Eye (tissue), 1 donor: Measurements from ENCODE around the gene TSNAX.
"Not testable (repeated sequence)": the region's sequence is repeated elsewhere in the genome, so short reads cannot be mapped to it uniquely, and the experiment has no call there.

ENCODE experiments used
- DNase-seq: peaks from one replicate; pipeline ENCODE4 v3.0.0-alpha.2; 2015

TSNAX gene

DNA sequence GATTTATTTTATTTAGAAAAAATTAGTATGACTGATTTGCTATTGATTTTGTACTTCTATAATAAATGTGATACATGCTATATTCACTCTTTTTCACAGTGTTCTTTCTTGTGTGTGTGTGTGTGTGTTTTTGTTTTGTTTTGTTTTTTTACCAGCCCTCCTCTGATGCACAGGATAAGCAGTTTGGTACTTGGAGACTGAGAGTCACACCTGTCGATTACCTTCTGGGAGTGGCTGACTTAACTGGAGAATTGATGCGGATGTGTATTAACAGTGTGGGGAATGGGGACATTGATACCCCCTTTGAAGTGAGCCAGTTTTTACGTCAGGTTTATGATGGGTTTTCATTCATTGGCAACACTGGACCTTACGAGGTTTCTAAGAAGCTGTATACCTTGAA lies 35.9 kb downstream of the TSNAX start:
- DNase-seq = no peak

DNA sequence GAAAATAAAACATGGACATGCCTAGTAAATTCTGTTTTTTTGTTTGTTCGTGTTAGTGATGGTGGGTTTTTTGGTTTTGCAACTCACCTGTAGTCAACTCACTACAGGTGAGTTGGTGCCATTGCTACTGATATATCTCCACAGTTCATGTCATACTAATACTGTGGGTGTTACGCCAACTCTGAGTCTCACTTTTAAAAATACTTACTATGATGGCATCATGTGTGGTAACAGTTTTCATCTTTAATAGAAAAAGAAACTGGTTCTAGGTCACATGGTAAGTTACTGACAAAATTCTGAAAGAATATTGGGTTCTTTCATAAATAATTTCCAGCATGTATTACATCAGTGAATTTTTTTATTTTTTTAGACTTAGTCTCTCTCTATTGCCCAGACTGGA lies 38.0 kb downstream of the TSNAX start:
- DNase-seq = no peak

DNA sequence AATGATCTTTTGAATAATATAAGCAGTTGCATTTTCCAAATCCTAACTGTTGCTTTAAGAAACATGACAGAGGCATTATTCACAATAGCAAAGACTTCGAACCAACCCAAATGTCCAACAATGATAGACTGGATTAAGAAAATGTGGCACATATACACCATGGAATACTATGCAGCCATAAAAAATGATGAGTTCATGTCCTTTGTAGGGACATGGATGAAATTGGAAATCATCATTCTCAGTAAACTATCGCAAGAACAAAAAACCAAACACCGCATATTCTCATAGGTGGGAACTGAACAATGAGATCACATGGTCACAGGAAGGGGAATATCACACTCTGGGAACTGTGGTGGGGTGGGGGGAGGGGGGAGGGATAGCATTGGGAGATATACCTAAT lies 41.8 kb downstream of the TSNAX start:
- not testable (repeated sequence) for DNase-seq

DNA sequence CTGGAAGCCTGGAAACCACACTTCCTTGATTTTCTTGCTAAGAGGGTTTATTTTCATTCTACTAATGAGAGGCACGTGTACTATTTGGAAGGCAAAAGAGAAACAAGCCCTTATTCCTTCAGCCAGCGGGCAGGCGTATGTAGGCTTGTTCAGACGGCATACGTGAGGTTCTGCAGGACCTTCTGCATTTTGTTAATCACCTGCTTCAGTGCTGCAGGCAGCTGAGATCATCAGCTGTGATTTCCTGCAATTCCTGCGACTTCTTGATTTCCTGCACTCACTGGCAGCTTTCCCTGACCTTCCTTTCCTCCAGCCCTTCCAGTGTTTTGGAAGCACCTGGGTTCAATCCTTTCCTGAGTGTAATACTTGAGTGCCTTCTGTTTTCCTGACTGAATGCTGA lies 43.4 kb downstream of the TSNAX start:
- DNase-seq = peak; percentile 29

DNA sequence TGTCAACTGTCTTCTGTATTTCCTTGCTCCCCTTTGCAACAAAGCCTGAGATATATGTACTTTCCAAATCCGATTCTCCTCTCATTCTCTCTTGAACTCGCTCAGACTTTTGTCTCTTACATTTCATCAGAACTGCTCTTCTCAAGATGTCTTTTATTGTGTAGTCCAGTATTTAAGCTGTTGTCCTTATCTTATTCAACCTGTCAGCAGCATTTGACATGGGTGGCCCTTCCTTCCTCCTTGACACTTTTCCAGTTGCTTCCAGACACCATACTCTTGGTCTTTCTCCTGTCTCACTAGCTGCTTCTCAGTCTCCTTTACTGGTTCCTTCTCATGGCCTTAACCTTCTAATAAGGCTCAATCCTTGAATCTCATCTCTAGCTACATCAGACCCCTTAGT lies 47.0 kb downstream of the TSNAX start:
- DNase-seq = no peak

DNA sequence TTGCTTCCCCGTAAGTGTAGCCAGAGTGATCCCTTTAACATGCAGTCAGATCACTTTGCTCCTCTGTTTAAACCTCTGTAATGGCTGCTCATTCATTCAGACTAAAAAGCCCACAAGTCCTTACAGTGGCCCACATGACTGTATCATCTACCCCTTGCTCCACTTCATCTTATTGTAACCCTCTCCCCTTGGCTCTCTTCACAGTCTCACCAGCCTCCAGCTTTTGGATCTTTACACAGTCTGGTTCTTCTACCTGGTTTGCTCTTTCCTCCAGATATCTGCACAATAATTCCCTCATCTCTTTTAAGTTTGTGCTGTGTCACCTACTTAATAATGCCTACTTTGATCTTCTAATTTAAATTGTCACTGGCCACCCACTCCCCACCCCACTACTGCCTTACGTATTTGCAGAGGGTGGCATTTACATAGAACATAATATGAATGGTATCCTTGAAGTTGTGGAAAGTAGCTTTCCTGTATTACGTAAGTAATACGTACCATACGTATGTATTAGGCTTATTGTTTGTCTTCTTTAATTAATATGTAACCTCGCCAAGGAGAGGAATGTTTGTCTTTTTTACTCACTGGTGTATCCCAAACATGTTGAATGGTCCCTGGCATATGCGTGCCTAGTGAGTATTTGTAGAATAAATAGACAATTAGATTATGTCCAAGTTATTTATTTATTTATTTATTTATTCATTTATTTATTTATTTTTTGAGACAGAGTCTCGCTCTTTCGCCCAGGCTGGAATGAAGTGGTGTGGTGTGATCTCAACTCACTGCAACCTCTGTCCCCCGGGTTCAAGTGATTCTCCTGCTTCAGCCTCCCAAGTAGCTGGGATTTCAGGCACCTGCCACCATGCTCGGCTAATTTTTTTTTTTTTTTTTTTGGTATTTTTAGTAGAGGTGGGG lies 48.6 kb downstream of the TSNAX start:
- no peak for DNase-seq

DNA sequence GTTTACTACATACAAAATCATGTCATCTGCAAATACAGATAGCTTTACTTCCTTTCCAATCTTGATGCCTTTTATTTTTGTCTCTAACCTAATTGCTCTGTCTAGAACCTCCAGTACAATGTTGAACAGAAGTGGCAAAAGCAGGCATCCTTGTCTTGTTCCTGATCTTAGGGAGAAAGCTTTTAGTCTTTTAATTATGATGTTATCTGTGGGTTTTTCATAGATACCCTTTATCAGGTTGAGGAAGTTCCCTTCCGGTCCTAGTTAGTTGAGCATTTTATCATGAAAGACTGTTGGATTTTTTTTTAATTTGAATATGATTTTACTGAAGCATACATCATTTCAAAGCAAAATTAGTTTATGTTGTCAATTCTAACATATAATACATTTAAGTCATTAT lies 52.4 kb downstream of the TSNAX start:
- DNase-seq = no peak

DNA sequence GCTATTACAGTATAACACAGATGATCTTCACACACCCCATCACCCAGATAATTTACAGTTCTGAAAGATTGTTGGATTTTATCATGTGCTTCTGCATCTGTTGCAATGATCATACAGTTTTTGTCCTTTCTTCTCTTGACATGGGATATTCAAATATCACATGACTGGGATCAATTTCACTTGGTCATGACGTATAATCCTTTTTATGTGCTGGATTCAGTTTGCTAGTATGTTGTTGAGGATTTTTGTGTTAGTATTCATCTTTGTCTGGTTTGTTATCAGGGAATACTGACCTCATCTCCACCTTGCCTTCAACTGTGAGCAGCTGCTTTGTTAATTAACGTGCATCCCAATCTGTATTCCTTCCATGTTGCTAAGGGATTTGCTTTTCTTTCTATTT lies 53.4 kb downstream of the TSNAX start:
- peak; percentile 13 for DNase-seq

DNA sequence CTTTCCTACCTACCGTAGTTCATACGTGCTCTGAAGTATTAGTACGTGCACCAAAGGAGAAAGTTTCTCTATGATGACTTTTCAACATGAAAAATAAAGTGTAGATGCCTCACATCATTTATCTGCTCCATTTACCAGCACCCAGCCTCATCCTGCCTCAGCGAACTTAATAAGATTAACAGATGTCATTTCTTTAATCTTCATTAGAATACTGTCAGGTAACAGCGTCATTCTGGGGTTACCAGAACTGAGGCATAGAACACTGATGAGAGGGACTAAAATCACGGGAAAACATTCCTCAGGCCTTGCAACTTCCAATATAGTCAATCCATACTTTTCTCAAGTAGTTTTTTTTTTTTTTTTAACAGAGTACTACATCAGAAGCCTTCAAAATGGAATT lies 54.9 kb downstream of the TSNAX start:
- no peak for DNase-seq

DNA sequence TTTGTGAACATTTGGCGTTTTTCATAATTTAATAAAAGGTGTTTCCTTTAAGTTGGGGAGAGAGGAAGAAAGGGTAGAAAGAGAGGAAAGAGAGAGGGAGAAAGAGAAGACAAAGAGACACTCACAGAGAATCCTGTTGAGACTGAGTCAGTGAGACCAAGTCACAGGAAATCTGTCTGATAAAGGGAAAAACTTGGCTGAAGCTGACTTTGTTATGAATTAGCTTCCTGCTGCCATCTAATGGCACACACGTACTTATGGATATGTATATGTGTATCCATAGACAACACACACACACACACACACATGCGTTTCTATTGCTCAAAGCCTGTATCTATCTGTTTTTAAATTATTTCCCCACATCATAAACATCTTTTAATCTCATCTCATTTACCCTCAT lies 55.6 kb downstream of the TSNAX start:
- DNase-seq = peak; percentile 31

DNA sequence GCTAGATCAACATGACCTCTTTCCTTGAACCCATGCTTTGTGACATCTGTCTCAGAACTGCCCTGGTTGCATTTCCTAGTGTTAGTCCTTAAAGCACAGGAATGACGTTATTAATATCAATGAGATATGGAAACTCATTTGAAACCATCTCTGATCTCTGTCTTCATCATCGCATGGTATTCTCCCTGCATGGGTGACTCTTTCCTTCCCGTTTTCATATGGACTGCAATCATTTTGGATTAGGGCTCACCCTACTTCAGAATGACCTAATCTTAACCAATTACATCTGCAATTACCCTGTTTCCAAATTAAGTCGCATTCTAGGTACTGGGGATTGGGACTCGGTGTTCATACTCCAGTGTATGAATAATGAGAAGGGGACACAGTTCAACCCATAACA lies 56.5 kb downstream of the TSNAX start:
- DNase-seq = no peak

DNA sequence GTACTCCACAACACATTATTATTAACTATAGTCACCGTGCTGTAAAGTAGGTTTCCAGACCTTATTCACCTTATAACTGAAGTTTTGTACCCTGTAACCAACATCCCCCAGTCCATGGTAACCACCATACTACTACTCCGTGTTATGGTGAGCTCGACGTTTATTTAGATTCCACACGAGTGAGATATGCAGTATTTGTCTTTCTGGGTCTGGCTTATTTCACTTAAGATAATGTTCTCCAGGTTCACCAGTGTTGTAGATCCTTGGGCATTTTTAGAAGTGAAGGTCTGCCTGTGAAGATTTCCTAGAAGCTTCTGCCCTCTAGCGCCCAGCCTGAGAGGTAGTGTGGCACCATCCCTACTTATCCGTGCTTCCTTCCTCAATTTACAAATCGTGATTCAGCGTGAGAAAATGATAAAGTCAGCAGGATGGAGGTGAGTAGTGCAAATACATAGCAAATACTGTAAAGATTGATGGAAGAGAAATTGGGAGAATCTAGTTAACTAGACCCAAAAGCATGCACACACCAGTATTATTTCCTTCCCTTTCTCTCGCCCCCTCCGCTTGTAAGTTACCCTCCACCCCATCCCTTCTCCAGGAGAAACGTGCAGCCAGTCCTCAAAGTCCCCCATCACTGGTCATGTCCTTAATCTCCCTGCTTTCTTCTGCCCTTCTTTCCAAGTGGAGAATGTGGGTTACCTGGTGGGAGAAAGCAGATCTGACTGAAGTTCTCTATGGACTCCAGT lies 62.2 kb downstream of the TSNAX start:
- DNase-seq = peak; percentile 71

DNA sequence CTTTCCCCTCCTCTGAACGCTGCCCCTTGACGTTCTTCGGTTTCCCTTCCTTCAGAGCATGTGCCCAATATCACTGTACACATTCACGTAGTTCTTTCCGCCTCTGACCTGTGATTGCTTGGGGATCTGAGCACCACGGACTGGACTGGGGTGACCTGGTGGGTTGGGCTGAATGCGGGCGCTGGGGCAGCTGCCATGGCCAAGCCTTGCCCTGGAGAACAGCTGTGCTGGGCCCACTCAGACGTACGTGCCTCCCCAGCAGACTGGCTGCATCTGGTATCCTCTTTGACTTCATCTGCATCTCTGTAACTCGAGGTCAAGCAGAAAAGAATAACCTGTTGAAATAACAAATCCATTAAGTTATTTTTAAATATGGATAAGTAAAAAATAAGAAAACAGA lies 63.0 kb downstream of the TSNAX start:
- no peak for DNase-seq

DNA sequence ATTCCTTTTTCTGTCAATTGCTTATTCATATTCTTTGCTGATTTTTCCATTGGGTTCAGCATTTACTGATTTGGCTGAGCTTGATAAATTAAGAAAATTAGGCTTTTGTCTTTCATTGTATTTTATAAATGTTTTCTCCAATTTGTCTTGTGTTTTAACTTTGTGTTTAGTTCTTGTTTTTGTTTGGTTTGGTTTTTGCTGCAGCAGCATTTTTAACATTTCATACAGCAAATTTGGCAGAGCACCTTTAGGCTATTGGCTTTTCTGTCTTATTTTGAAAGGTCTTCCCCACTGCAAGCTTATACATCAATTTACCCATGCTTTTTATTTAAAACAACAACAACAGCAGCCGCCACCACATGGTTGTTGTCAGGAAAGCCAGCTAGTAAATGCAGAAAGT lies 64.3 kb downstream of the TSNAX start:
- DNase-seq = no peak

DNA sequence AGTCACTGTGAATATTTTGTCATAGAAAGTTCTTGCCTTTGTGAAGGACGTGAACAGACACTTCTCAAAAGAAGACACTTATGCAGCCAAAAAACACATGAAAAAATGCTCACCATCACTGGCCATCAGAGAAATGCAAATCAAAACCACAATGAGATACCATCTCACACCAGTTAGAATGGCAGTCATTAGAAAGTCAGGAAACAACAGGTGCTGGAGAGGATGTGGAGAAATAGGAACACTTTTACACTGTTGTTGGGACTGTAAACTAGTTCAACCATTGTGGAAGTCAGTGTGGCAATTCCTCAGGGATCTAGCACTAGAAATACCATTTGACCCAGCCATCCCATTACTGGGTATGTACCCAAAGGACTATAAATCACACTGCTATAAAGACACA lies 64.8 kb downstream of the TSNAX start:
- not testable (repeated sequence) for DNase-seq

DNA sequence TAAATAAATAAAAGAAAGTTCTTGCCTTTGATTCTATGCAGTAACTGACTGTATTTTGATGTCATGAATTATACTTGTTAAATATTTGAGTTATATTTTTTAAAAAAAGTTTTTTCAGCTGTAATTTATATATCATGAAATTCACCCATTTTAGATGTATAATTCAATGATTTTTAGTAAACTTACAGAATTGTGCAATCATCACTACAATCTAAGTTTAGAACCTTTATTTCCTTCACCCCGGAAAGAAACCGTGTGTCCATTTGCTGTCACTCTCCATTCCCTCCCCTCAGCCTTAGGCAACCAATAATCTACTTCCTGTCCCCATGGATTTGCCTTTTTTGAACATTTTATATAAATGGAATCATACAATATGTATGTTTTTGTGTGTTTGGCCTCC lies 65.7 kb downstream of the TSNAX start:
- DNase-seq = no peak

DNA sequence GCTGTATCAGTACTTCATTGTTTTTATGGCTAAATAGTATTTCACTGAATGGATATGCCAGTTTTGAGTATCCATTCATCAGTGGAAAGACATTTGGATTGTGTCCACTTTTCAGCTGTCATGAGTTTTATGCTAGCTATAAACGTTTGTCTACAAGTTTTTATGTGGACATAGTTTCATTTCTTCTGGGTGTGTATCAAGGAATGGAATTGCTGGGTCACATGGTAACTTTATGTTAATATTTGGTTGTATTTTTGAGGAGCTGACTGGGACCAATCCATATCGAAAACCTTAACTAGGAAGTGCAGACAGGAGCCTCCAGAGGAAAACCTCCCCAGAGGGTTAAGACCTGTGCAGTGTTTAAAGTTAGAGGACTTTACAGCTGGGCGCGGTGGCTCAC lies 66.3 kb downstream of the TSNAX start:
- DNase-seq = no peak

DNA sequence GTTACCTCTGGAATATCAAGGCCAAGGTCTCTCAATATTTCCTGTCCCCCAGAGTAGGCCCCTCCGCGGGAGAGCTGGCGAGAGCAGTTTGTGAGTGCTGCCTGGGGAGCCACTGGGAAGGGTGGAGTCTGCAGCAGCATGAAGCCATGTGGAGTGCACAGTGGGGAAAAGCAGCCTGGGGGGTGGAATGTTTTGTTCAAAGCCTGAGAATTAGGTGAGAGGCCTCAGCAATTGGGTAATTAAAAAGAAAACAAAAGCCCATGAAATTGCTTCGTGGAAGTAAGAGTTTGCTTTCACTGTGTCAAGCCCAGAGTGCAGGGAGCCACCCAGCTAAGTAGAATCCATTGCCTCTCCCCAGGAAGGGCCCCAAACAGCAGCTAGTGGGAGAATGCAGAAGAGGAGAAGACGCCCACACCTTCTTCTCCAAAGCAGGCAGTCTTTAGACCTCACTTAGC lies 67.9 kb downstream of the TSNAX start:
- peak; percentile 12 for DNase-seq

DNA sequence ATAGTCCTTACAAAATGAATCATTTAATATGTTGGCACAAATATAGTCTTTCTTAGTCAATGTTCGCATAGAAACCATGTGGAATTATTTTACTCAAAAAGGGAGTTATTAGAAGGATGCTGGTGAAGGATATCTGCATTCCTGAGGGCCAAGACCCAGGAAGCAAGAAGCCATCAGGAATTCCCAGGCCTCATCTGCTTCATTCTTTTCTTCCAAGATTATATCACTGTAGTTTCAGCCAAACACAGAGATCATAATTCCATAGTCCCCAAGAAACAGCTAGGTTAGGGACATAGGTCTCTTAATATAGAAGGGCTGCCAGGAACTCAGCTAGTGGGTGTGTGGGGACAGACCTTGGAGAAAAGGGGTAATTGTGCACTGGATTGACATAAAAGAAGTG lies 69.5 kb downstream of the TSNAX start:
- no peak for DNase-seq

DNA sequence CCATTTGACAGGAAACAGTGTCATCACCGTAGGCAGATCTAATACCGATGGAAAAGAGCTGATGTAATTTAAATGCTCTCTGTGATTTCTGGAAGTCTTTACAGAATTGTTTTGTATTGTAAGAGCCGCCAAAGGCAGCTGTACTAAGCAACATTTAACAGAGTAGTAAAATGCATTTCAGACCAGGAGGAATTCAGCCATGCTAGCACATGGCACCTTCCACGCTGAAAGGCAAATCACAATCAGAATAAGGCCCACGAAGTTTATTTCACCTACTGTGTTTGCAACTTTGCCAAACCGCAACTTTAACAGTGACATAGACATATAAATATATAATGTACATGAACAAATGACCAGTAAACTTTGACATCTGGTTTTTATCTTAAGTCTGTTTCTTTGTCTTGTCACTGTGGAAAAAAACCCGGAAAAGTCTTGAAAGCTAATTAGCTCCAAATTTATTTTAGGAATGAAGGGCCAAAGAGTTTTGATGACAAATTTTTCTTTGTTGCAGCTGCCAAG lies 72.0 kb downstream of the TSNAX start:
- peak; percentile 34 for DNase-seq

DNA sequence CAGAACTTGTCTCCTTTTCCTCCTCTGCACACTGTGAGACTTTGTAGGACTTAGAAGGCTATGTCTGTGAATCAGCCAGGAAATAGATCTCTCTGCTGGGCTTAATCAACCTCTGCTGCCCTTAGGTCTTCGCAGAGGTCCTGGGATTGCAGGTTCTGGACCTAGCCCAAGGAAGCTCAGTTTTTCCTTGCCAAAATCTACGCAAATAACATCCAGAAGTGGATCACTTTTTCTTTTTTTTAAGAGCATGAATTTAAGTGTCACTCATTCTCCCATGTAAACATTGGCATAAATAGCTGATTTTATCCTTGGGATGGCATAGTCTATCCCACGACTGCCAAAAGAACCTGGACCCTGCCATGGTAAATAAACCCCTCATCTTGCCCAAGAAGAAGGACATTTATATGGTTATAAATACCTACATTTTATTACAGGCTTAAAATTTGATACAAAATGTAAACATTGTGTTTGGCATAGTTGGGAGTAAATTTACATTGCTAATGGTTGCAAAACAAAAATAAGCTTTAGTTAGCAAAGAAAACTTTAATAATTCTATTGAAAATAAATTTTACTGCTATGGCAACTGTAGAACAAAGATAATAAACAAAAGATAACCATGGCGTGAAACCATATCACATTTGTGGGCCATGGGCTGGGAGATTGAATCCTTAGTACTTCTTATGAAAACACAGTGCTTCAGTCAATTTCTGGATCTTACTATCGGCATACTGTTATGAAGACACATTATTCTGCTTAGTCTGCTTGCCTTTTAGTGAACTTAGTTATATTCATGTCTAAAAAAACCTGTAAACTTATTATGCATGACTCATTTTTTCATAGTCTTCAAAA lies 73.6 kb downstream of the TSNAX start:
- peak; percentile 23 for DNase-seq

DNA sequence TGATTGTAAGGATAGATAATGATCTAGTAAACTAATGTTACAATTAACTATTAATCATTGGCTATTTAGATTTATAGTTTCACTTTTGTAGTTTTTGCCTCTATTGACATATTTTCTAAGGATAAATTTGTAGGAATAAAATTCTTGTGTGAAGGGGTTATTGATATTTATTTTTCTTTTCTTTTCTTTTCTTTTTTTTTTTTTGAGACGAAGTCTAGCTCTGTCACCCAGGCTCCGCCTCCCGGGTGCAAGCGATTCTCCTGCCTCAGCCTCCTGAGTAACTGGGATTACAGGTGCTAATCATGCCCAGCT lies 74.2 kb downstream of the TSNAX start:
- DNase-seq = no peak

DNA sequence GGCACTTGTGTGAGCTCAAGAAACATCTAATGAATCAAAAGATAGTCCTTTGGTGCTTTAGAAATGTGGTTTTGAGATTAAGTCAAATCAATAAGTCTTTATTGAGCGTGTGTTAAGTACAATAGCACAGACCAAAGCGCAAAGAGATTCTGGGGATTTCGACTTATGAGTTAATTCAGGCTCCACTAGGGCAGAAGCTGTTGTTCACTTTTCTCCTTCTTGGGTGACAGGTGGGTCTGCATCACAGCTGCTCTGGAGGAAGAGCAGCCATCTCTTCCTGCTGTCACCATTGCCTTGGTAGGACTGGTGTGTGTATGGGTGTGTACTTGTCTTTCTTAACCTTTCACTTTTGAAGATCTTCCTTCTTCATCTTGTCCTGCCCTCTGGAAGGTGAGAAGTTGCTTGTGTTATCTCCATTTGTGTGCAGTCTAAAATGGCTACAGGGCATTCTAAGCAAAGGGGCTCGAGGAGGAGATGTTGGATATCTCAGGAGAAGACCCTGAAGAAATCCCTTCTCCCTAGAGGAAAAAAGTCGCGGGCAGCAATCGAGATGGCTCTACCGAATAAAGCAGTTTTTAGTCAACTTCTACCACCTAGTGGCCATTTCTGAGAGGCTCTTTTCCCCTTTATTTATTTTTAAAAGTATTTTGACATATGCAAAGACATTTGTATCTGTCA lies 75.3 kb downstream of the TSNAX start:
- DNase-seq = peak; percentile 83
